ENCODE data around the gene PCDH18.
"Not testable (repeated sequence)": the region's sequence is repeated elsewhere in the genome, so short reads cannot be mapped to it uniquely, and the experiment has no call there.

The PCDH18 gene, protein sequence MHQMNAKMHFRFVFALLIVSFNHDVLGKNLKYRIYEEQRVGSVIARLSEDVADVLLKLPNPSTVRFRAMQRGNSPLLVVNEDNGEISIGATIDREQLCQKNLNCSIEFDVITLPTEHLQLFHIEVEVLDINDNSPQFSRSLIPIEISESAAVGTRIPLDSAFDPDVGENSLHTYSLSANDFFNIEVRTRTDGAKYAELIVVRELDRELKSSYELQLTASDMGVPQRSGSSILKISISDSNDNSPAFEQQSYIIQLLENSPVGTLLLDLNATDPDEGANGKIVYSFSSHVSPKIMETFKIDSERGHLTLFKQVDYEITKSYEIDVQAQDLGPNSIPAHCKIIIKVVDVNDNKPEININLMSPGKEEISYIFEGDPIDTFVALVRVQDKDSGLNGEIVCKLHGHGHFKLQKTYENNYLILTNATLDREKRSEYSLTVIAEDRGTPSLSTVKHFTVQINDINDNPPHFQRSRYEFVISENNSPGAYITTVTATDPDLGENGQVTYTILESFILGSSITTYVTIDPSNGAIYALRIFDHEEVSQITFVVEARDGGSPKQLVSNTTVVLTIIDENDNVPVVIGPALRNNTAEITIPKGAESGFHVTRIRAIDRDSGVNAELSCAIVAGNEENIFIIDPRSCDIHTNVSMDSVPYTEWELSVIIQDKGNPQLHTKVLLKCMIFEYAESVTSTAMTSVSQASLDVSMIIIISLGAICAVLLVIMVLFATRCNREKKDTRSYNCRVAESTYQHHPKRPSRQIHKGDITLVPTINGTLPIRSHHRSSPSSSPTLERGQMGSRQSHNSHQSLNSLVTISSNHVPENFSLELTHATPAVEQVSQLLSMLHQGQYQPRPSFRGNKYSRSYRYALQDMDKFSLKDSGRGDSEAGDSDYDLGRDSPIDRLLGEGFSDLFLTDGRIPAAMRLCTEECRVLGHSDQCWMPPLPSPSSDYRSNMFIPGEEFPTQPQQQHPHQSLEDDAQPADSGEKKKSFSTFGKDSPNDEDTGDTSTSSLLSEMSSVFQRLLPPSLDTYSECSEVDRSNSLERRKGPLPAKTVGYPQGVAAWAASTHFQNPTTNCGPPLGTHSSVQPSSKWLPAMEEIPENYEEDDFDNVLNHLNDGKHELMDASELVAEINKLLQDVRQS

DNA sequence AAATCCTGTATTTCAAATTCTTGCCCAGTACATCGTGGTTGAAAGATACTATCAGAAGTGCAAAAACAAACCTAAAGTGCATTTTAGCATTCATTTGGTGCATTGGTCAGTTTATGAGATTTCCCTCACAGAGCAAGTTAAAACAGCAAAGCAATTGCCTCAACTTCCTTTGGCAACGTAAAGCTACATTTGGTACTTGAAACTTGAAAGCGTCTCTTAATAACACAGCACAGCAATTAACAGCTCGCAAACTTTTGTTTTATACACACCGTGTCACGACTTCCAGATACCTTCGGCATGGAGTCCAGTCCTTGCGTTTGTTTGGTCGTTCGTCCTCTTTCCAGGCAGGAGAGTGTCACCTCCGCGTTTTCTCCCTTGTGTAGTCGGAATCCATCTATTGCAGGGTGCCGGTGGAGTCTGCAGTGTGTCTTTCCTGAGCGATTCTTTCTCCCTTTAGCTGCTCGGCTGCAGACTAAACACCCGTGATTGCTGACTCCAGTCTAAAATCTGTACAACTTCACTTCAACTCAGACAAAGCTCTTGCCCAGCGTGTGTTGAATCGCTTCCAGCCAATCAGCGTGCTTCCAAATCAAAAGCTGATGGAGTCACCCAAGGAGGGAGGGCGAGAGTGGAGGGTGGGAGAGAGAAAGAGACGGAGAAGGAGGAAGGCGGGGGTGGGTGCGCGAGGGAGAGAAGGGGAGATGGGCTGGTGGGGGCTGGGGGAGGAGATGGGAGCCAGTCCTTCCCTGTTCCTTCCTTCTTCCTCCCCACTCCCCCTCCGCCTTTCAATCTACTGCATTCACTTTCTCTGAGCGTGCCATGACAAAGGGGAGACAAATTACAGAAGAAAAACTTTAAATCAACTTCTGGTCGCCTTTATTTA, at the start of gene PCDH18:
PCDH18 (minus strand) TSS at position 509 of the 883 bp plus-strand sequence; CDS start at position 103, 406 bp downstream.
- no peak for DNase-seq (ENCODE audit: low read depth in 2 of 3, low spot score in 2 of 3)

DNA sequence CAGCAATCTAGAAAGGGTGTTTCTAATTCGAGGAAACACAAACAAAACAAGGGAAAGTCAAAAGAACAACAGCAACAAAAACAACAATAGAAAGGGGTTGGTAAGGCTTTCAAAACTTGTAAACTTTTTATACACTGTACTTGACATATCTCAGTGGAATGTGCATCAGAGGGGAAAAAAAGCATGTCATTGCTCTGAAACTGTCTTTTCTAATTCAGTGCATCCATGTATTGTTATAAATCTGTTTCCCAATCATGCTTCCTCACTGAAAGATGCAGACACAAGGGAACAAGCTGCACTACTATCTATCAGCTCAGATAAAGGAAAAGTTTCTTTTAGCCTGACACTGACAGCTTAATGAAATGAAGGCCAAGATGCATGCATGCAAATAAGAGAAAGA, 44.2 kb upstream of the PCDH18 start:
- DNase-seq (ENCODE audit: low read depth in 2 of 3, low spot score in 2 of 3), result no peak

DNA sequence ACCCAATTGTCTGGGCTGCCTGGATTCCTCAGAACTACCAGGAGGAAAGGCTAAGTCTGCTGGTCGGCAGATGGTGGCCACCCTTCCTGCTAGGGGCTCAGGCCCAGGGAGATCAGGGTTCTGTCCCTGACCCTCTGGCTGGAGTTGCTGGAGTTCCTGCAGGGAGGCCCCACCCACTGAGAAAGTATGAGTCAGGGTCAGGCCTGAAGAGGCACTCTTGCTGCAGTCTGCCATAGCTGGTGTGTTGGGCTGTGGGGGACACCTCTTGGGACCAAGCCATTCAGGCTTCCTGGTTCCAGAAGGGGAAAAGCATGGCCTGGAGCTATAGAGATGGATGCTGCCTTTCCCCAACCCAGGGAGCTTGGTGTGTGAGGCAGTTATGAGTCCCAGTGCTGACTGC, 40.4 kb upstream of the PCDH18 start:
- DNase-seq (ENCODE audit: low read depth in 2 of 3, low spot score in 2 of 3), result no peak

DNA sequence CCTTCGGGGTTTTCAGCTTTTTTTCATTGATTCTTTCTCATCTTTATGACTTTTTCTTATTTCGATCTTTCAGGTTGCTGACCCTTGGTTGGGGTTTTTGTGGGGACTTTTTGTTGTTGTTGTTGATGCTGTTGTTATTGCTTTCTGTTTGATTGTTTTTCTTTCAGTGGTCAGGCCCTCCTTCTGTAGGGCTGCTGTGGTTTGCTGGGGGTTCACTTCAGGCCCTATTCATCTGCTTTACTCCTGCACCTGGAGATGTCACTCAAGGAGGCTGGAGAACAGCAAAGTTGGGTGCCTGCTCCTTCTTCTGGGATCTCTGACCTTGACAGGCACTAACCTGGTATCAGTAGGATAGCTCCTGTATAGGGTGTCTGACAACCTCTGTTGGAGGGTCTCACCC, 39.9 kb upstream of the PCDH18 start:
- DNase-seq (ENCODE audit: low read depth in 2 of 3, low spot score in 2 of 3), result no peak

DNA sequence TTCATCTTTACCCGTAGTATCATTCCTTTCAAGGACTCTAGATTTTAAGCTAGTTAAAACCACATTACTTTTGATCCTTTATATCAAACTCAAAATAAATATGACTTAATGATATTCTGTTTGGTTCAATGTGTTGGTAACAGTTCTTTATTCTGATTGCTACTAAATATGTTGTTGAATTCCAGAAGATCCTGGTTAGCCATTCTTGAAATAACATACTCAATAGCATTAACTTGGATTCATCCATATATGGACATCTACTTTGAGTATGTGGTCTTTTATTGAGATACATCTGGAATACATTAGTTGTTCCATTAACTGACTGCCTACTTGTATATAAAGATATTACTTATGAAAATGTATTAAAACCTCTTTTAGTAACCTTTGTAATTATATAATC, 27.5 kb upstream of the PCDH18 start:
- DNase-seq (ENCODE audit: low read depth in 2 of 3, low spot score in 2 of 3), result no peak

DNA sequence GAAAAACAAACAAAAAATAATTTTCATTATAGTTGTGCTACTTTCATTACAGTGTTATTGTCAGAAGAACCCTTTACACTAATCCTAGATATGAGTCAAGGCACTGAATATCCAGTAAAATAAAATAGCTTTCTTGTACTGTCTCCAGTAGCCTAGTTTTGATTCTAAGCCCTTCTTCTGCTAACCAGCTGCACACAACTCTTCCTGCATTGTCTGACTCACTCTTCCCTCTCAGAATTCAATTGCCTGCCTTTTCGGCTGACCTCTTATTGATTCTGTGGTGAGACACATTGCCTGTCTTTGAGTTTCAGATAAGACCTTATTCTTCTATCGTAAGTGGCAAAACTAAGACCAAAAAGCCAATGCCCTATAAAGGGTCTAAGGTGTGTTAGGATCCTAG, 26.7 kb upstream of the PCDH18 start:
- DNase-seq (ENCODE audit: low read depth in 2 of 3, low spot score in 2 of 3), result no peak

DNA sequence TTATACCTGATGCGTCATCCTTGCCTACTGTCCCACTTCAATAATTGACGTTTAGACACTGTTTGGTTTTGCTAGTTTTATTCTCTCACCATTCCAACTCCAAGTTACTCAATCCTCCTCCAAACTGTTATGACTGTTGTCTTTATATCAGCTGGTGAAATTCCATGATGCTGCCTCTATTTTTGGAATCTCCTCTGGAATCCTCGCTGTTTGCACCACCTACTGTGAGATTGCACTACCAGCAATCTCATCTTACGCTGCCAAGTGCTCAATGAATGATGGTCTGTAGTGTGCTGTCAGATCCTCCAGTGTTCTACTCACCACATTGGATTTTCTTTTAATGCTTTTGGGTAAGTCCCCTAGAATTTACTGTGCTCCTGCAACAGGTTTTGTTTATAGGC, 13.2 kb upstream of the PCDH18 start:
- DNase-seq (ENCODE audit: low read depth in 2 of 3, low spot score in 2 of 3), result no peak

DNA sequence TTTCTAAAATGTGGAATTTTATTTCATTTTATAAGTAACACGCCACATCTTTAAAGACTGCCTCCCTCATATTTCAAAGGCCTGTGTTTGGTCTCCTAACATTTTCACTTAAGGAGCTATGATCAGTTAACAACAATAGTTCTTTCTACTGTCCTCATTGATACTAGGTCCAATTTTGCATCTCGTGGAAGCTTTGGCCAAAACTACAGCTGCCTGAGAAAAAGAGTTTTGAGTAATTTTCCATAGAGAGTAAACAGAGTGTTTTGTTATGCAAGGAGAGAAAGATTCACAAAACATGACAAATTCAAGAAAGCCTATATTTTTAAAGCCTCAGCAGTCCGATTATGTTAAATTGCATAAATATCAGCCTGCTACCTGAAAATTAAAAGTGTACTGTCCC, 11.4 kb upstream of the PCDH18 start:
- no peak for DNase-seq (ENCODE audit: low read depth in 2 of 3, low spot score in 2 of 3)

DNA sequence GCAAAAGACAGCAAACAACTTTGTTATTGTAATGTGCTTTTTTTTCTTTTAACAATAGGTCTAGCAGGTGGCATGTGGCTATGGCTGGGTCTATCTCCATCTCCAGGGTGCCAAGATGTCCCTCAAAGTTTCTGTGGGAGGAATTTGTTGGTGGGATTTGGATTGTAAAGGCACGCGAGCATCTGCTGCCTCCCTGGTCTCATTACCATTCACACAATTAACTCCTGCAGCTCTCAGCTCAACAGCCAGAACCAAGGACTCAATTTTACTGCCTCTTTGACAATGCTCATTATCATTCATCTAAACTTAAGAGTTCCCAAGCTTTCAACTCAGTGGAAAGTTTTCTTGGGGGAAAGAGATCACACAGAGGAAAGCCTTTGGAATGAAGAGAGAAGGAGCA, 10.9 kb upstream of the PCDH18 start:
- DNase-seq (ENCODE audit: low read depth in 2 of 3, low spot score in 2 of 3), result no peak

DNA sequence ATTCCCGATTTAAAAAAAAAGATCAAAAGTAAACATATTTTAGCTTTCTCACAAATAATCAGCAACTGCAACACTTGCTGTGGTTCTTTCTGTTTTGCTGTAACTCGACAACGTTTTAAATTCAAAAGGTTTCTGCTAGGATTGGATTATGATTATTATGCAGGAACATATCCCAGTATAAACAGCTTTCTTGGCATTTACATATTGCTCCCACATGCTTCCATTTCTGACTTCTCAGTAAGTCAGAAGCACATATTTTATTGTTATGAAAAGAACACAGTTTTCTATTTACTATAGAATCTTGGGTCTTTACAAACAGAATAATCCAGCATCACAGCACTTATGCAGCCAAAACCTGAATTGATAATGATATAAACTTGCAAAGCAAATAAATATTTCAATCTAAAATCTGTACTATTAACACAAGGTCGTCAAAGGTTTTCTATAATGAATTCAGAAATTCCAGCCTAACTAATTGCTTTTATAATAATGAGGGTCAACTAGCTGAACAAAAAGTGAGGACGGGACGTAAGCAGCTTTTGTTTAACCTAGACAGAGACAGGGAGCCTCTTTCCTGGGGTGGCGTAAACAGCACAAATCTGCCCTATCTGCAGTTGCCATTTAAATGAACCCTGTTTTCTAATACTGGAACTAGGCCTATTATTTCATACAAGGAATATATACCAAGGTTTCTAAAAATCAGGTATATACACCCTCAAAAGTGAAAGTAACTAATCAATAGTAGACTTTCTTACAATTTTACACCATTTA, 9.8 kb upstream of the PCDH18 start:
- no peak for DNase-seq (ENCODE audit: low read depth in 2 of 3, low spot score in 2 of 3)

DNA sequence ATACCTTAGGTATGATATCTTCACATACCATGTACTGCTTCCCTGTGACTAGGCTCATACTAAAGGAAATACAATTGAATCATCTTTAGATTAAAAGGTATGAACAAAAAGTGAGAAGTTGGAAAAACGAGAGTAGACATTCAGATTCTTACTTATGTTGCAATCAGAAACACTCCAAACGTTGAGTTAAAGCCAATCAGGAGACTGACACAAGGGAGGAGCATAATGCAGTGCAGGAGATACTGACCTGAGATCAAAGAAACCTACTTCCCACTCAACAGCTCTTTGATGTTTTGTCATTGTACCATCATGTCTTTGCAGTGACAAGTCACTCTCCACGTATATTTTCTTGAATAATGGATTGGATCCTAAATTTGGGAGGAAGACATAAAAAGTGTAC, 8.9 kb upstream of the PCDH18 start:
- no peak for DNase-seq (ENCODE audit: low read depth in 2 of 3, low spot score in 2 of 3)

DNA sequence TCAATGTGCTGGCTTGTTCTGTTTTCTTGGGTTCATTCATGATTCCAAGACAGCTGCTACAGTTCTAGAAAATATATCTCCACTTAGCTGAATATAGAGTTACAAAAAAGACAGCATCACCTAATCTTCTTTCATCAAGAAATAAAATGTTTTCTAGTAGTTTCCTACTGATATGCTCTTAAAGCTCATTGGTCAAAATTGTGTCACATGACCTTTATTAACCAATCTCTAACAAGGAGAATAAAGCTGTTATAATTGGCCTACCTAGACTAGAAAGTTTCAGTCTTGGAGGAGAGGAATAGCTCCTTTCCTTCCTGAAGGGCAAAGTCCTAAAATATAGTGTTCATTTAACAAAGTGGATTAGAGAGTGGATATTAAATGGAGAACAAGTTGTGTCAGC, 8.1 kb upstream of the PCDH18 start:
- no peak for DNase-seq (ENCODE audit: low read depth in 2 of 3, low spot score in 2 of 3)

DNA sequence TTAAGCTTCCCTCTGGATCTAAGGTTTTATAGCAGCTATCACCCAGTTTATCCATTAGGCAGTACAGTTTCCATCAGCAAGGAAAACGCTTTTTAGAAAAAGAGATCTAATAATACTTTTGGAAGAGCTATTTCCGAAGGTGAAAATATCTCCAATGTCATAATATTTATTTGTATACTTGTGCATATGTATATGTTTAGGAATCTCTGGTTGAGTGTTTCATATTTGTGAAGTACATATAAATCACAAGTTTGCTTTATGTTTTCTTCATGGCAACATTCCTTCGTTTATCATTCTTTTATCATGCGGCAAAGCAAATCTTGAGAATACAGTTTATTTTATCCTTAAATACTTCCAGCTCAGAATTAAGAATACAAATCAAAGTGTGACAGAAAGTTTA, 6.2 kb upstream of the PCDH18 start:
- no peak for DNase-seq (ENCODE audit: low read depth in 2 of 3, low spot score in 2 of 3)

DNA sequence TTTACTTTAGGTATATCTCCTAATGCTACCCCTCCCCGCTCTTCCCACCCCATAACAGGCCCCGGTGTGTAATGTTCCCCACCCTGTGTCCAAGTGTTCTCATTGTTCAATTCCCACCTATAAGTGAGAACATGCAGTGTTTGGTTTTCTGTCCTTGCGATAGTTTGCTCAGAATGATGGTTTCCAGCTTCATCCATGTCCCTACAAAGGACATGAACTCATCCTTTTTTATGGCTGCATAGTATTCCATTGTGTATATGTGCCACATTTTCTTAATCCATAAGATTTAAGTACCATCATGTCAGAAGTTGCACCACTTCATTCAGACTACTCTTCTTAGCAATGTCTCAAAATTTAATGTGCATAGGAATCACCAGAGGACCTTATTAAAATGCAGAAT, 5.5 kb upstream of the PCDH18 start:
- not testable (repeated sequence) for DNase-seq (ENCODE audit: low read depth in 2 of 3, low spot score in 2 of 3)

DNA sequence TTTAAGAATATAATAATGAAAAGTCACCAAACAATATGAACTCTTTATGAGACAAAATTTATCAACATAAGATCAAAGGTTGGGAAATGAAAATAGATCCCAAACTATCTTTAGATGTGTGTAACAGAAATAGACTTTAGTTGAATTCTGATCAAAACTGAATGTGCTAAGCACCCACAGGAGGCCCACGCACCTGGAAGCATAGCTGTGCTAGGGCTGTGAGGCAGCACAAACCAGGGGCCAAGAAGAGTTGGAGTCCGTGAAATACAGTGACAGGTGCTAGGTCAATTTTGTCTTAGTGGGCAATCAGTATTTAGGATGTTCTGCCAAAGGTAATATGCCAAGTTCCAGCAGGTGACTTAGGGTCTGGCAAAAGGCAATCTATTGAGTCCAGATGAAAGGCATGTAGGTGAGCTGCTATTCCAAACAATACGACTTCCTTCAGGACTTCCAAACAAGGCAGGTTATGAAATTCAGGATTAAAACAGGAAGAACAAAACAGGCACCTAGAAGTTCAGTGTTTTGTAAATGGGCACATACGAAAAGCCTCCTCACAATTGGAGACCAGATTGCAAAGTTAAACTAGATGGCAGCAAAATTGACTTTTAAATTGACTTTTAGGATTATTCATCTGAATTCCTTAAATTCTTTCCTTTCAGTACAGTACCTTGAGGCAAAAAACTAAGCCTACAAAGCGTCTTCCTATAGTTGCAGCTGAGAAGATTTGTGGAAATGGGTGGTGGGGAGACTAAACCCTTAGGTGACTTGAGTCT, 4.7 kb upstream of the PCDH18 start:
- DNase-seq (ENCODE audit: low read depth in 2 of 3, low spot score in 2 of 3), result no peak

DNA sequence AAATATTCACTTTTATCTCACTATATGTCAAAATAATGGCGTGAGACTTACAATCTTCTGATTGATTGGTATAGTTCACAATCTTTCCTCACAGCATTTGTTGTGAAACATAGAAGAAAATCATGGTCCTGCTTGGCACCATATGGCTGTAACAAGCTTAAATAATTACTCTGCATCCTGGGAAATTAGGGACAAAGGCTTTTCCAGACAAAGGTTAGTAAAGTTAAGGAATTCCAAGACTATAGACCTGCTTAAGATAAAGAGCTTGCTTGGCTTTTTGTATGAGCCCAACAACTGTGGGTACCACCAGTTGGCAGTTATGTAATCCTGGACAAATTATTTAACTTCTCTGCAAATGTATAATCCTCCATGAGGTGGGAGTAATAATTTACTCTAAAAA, 3.4 kb upstream of the PCDH18 start:
- DNase-seq (ENCODE audit: low read depth in 2 of 3, low spot score in 2 of 3), result no peak

DNA sequence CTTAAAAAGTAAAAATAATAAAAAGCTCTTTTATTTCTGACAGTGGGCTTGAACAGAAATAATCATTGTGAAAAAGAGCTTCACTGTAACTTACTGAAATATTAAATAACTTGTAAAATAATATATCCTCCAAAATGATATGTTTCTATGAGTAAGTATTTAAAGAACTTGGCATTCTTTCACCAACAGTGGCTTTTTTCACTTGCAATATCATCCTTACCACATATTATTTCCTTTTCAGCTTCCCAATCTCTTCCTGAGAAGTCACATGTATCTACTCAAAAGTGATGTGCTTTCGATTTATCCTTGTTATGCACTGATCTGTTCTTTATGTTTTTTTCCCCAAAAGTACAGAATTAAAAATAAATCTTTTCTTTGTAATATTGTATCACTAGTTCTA, 2.2 kb upstream of the PCDH18 start:
- no peak for DNase-seq (ENCODE audit: low read depth in 2 of 3, low spot score in 2 of 3)

DNA sequence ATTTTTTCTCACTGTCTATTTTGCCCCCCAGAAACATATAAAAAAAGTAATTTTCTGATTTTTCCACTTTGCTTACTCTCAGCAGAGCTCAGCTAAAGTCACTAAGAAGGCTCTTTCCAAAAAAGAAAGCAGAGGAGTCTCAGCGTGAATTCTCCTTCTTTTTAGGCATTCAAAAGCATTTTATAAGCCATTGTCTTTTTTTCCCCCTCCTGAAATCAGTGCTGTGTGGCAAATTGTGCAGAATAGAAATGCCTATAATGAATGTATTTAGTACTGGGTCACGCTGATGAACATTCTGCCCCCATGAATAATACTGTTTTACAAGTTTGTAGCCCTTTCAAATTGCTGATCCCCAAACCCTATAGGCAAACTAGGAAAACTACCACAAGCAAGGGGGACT, 1.6 kb upstream of the PCDH18 start:
- DNase-seq (ENCODE audit: low read depth in 2 of 3, low spot score in 2 of 3), result no peak

DNA sequence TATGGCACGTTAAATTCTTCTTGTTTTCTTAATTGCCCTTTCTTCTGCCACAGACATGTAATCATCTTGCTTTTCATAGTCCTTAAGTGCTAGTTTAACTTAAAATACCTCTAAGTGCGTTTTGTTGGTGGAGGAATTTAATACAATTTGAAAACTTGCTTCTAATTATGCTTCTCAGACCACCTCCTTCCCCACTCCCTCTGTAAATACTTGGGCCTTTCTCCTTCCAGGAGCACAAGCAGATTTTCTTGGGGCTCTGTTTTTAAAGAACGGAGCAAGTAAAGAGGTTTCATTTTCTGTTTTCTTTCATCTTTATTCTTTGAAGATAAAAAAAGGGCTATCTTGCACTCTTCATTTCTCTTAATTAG, 559 bp upstream of the PCDH18 start:
- DNase-seq (ENCODE audit: low read depth in 2 of 3, low spot score in 2 of 3), result no peak
